A673 (cell line): ENCODE data around the gene TNFAIP8. TPM values are rescaled to one million over a fixed set of nuclear protein-coding genes. Genes with fewer than 3 reads are reported as not detected.

Experiments
- BruUV-seq: library from RNA; stranded (reverse); fragments of 400-500 nt; replicated peaks from 2 replicates; lab custom pipeline; 2021; lab: Mats Ljungman, UMichigan
- CTCF ChIA-PET: fragments of 300-600 bp; sonication (Branson Sonifier 250); formaldehyde crosslinking; loops from one replicate; lab custom pipeline; 2022; ENCODE audit warnings: antibody characterized with exemption; lab: Charles Lee
- POLR2A ChIA-PET: fragments of 300-600 bp; sonication (Branson Sonifier 250); formaldehyde crosslinking; loops from one replicate; lab custom pipeline; 2022; ENCODE audit warnings: antibody characterized with exemption; ENCODE audit not compliant: low non-redundant PET; lab: Charles Lee
- DNase-seq: peaks from one replicate; pipeline ENCODE4 v3.0.0-alpha.2; 2015; ENCODE audit warnings: low spot score
- H3K27ac ChIP-seq: fragments of 200-600 bp; sonication (generic); 2 replicates; pipeline ENCODE4 v1.5.1; 2016; ENCODE audit warnings: mixed run types, low read depth, mild to moderate bottlenecking, mixed read lengths, antibody characterized with exemption, low read length; ENCODE audit not compliant: poor library complexity, severe bottlenecking
- H3K27me3 ChIP-seq: fragments of 200-600 bp; sonication (generic); replicated peaks from 2 replicates; pipeline ENCODE4 v1.6.1; 2017; ENCODE audit warnings: mixed run types, low read depth, mild to moderate bottlenecking, mixed read lengths, antibody characterized with exemption, low read length; ENCODE audit not compliant: insufficient read depth, poor library complexity
- H3K36me3 ChIP-seq: fragments of 200-600 bp; sonication (generic); 2 replicates; pipeline ENCODE4 v1.6.1; 2016; ENCODE audit warnings: mixed run types, mild to moderate bottlenecking, mixed read lengths, antibody characterized with exemption, low read length; ENCODE audit not compliant: insufficient read depth, poor library complexity, severe bottlenecking
- H3K4me1 ChIP-seq: fragments of 200-600 bp; sonication (generic); 2 replicates; pipeline ENCODE4 v1.6.1; 2017; ENCODE audit warnings: mixed run types, mild to moderate bottlenecking, mixed read lengths, antibody characterized with exemption, low read length; ENCODE audit not compliant: insufficient read depth, poor library complexity, severe bottlenecking
- H3K4me3 ChIP-seq: fragments of 200-600 bp; sonication (generic); 2 replicates; pipeline ENCODE4 v1.5.1; 2016; ENCODE audit warnings: low read depth, mixed run types, mild to moderate bottlenecking, mixed read lengths, low read length; ENCODE audit not compliant: poor library complexity, severe bottlenecking
- H3K9me3 ChIP-seq: fragments of 200-600 bp; sonication (generic); 2 replicates; pipeline ENCODE4 v1.6.1; 2016; ENCODE audit warnings: mixed run types, low read depth, mild to moderate bottlenecking, mixed read lengths, antibody characterized with exemption, low read length; ENCODE audit not compliant: poor library complexity, severe bottlenecking
- CTCF ChIP-seq: fragments of 300-800, 200-600 bp; sonication (generic); conservative IDR thresholded peaks from 2 replicates; pipeline ENCODE4 v1.5.1; 2017; ENCODE audit warnings: low read depth, mild to moderate bottlenecking, antibody characterized with exemption, low read length, moderate library complexity, mixed read lengths
- EZH2 ChIP-seq: fragments of 200-600 bp; sonication (generic); IDR thresholded peaks from 2 replicates; pipeline ENCODE4 v1.6.1; 2017; ENCODE audit warnings: borderline replicate concordance, low read depth, mild to moderate bottlenecking, mixed read lengths, antibody characterized with exemption, low read length; ENCODE audit not compliant: poor library complexity, severe bottlenecking
- intact Hi-C: fragments of 100-400 bp; cut with micrococcal nuclease; formaldehyde crosslinking; loops from one replicate; pipeline ENCODE4 v1.10.0; 2022; ENCODE audit not compliant: unreplicated experiment
- total RNA-seq: library from RNA; stranded (reverse); gene quantifications from 2 replicates; pipeline ENCODE4 v1.2.3, GENCODE V29; 2021

The TNFAIP8 gene
- total RNA-seq, 1 experiment from 2014 or later: 6.8 TPM

DNA sequence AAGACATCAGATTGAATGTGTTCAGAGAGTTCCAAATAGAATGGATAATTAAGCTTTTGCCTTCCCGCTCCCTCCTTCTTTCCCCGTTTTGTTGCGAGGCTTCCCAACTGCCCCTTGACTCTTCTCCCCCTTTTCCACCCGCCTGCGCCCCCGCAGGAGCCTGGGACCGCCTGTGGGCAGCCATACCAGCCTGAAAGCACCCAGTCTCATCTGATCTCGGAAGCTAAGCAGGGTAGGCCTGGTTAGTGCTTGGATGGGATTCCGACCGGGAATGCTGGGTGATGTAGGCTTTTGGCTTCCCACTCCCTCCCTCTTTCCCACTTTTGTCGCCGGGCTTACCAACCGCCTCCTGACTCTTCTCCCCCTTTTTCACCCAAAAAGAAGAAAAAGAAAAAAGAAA is 89.7 kb downstream of the TNFAIP8 start:
- no TSS peak for BruUV-seq
- ChIA-PET POLR2A (no interaction called here), CTCF (no interaction called here)
- Histone ChIP-seq H3K27me3 (no peaks in the 10 kb centered on the region), H3K9me3 (no peaks in the 10 kb centered on the region), H3K4me3 (no peak overlapping the region), H3K36me3 (no peaks in the 10 kb centered on the region), H3K27ac (no peak overlapping the region), H3K4me1 (no peaks in the 10 kb centered on the region)
- TF ChIP-seq EZH2 (no peak), CTCF (no peak)
- intact Hi-C loops: no loop called here
- no peak for DNase-seq

Other genes starting within 250 kb of the TNFAIP8 start
- 140 and 151 TPM in 2 replicates for gene HSD17B4, start 96.5 kb downstream of the TNFAIP8 start, total RNA-seq